Neural cell (in vitro differentiated cells): ENCODE measurements around the gene ARMH3. TPM values are rescaled to one million over a fixed set of nuclear protein-coding genes. Genes with fewer than 3 reads are reported as not detected.

ENCODE experiments used
- H2AFZ ChIP-seq: fragments of 200-600, 300-800 bp; sonication (generic), shearing (Covaris generic); 2 replicates; pipeline ENCODE4 v1.6.0; 2014; ENCODE audit warnings: low read depth, mild to moderate bottlenecking, antibody characterized with exemption, low read length, moderate library complexity
- H3F3A ChIP-seq: fragments of 200-600 bp; shearing (Covaris generic); 2 replicates; pipeline ENCODE4 v1.6.1; 2016; ENCODE audit warnings: mild to moderate bottlenecking, moderate library complexity, mixed read lengths, antibody characterized with exemption, low read length; ENCODE audit not compliant: insufficient read depth, poor library complexity, severe bottlenecking
- H3K27ac ChIP-seq: fragments of 200-600, 300-800 bp; sonication (generic), shearing (Covaris generic); 2 replicates; pipeline ENCODE4 v1.5.1; 2014; ENCODE audit warnings: mild to moderate bottlenecking, low read length, moderate library complexity
- H3K27me3 ChIP-seq: fragments of 300-800, 200-600 bp; sonication (generic), shearing (Covaris generic); 2 replicates; pipeline ENCODE4 v1.6.0; 2014; ENCODE audit warnings: mild to moderate bottlenecking, low read depth, low read length, moderate library complexity; ENCODE audit not compliant: insufficient read depth
- H3K36me3 ChIP-seq: fragments of 300-800, 200-600 bp; sonication (generic), shearing (Covaris generic); 2 replicates; pipeline ENCODE4 v1.5.1; 2014; ENCODE audit warnings: mild to moderate bottlenecking, antibody characterized with exemption, low read length, moderate library complexity; ENCODE audit not compliant: insufficient read depth
- H3K4me2 ChIP-seq: fragments of 300-800, 200-600 bp; sonication (generic), shearing (Covaris generic); 2 replicates; pipeline ENCODE4 v1.6.0; 2014; ENCODE audit warnings: mild to moderate bottlenecking, low read length
- H3K4me3 ChIP-seq: fragments of 300-800, 200-600 bp; sonication (generic), shearing (Covaris generic); 2 replicates; pipeline ENCODE4 v1.5.1; 2014; ENCODE audit warnings: mild to moderate bottlenecking, low read length, moderate library complexity
- H3K79me2 ChIP-seq: fragments of 200-600 bp; shearing (Covaris generic); replicated peaks from 2 replicates; pipeline ENCODE4 v1.6.0; 2014; ENCODE audit warnings: mild to moderate bottlenecking, low read length, moderate library complexity; ENCODE audit not compliant: insufficient read depth
- H3K9ac ChIP-seq: fragments of 300-800, 200-600 bp; sonication (generic), shearing (Covaris generic); 2 replicates; pipeline ENCODE4 v1.6.1; 2016; ENCODE audit warnings: mild to moderate bottlenecking, low read length, mixed read lengths
- H3K9me2 ChIP-seq: fragments of 200-600 bp; shearing (Covaris generic); 2 replicates; pipeline ENCODE4 v1.6.1; 2016; ENCODE audit warnings: mild to moderate bottlenecking, low read length, mixed read lengths; ENCODE audit not compliant: insufficient read depth
- H3K9me3 ChIP-seq: fragments of 200-600, 300-800 bp; sonication (generic), shearing (Covaris generic); 2 replicates; pipeline ENCODE4 v1.6.1; 2016; ENCODE audit warnings: mild to moderate bottlenecking, mixed run types, low read length, moderate library complexity, mixed read lengths
- H4K20me1 ChIP-seq: fragments of 200-600 bp; shearing (Covaris generic); 2 replicates; pipeline ENCODE4 v1.6.1; 2016; ENCODE audit warnings: mild to moderate bottlenecking, mixed run types; ENCODE audit not compliant: insufficient read depth
- CTCF ChIP-seq: fragments of 450-650 bp; IDR thresholded peaks from 2 replicates; pipeline ENCODE4 v1.5.1; 2014; ENCODE audit warnings: antibody characterized with exemption, mild to moderate bottlenecking, moderate library complexity; ENCODE audit not compliant: poor library complexity, severe bottlenecking
- EP300 ChIP-seq: fragments of 450-650 bp; conservative IDR thresholded peaks from 2 replicates; pipeline ENCODE4 v1.6.1; 2014; ENCODE audit warnings: antibody characterized with exemption, mild to moderate bottlenecking, moderate library complexity; ENCODE audit not compliant: poor library complexity, severe bottlenecking
- MXI1 ChIP-seq: fragments of 450-650 bp; conservative IDR thresholded peaks from 2 replicates; pipeline ENCODE4 v1.6.1; 2014; ENCODE audit warnings: antibody characterized with exemption, mild to moderate bottlenecking; ENCODE audit not compliant: poor library complexity, severe bottlenecking
- POLR2AphosphoS5 ChIP-seq: IDR thresholded peaks from 2 replicates; pipeline ENCODE4 v1.6.1; 2012
- RAD21 ChIP-seq: fragments of 450-650 bp; conservative IDR thresholded peaks from 2 replicates; pipeline ENCODE4 v1.6.1; 2014; ENCODE audit warnings: antibody characterized with exemption, mild to moderate bottlenecking, moderate library complexity
- REST ChIP-seq: IDR thresholded peaks from 2 replicates; pipeline ENCODE4 v1.6.1; 2012; ENCODE audit warnings: borderline replicate concordance
- SMC3 ChIP-seq: fragments of 450-650 bp; conservative IDR thresholded peaks from 2 replicates; pipeline ENCODE4 v1.6.1; 2014; ENCODE audit warnings: antibody characterized with exemption, mild to moderate bottlenecking, moderate library complexity; ENCODE audit not compliant: poor library complexity
- polyA plus RNA-seq: library from polyadenylated mRNA; depleted of rRNA; stranded (reverse); fragments of >200 nt; gene quantifications from 2 replicates; pipeline ENCODE4 v1.2.3, GENCODE V29; 2014

The ARMH3 gene
- polyA plus RNA-seq, 1 donor from 2014 or later = 13.4 TPM

- Histone ChIP-seq H3K9me3 (no peaks in the 10 kb centered on the region), H2AFZ (no peak overlapping the region), H3K79me2 (no peaks in the 10 kb centered on the region), H3K4me2 (no peak overlapping the region), H3F3A (peaks cover 6% of the 10 kb centered on the region), H3K27me3 (no peaks in the 10 kb centered on the region), H3K9me2 (no peaks in the 10 kb centered on the region), H3K27ac (peak overlapping the region; percentile 63), H4K20me1 (no peaks in the 10 kb centered on the region), H3K9ac (no peak overlapping the region), H3K4me3 (no peak overlapping the region), H3K36me3 (no peaks in the 10 kb centered on the region)
- TF ChIP-seq CTCF (peak; percentile 67), SMC3 (peak; percentile 60), MXI1 (no peak), RAD21 (peak; percentile 61)
These were observed 166.4 kb downstream of the ARMH3 start for GRCh38 chr10:101889256-101890210.

- H3K9ac ChIP-seq = no peak overlapping the region
- TF ChIP-seq CTCF = no peak
- TF ChIP-seq REST = peak; percentile 99
- TF ChIP-seq RAD21 = no peak
- peak; percentile 31 for TF ChIP-seq POLR2AphosphoS5
- TF ChIP-seq EP300 = peak; percentile 72
- no peak for TF ChIP-seq MXI1
- no peak for TF ChIP-seq SMC3
- H3F3A ChIP-seq = peaks cover 6% of the 10 kb centered on the region
These were observed 167.6 kb downstream of the ARMH3 start for GRCh38 chr10:101888251-101888949.

More at GRCh38 chr10:101888251-101888949, 167.6 kb downstream of the ARMH3 start:
- no peaks in the 10 kb centered on the region for H3K79me2 ChIP-seq
- no peaks in the 10 kb centered on the region for H4K20me1 ChIP-seq
- H3K9me2 ChIP-seq = no peaks in the 10 kb centered on the region
- H3K27ac ChIP-seq = peak overlapping the region; percentile 63
- no peaks in the 10 kb centered on the region for H3K36me3 ChIP-seq
- no peaks in the 10 kb centered on the region for H3K27me3 ChIP-seq
- H2AFZ ChIP-seq = no peak overlapping the region
- peak overlapping the region; percentile 40 for H3K4me2 ChIP-seq
- no peaks in the 10 kb centered on the region for H3K9me3 ChIP-seq
- peak overlapping the region; percentile 8 for H3K4me3 ChIP-seq
